AG04450 (cell line): ENCODE results near the gene SLC4A2. TPM values are rescaled to one million over a fixed set of nuclear protein-coding genes. Genes with fewer than 3 reads are reported as not detected.

ENCODE experiments used
- CTCF ChIA-PET: fragments of 300-600, 350-600 bp; formaldehyde crosslinking; extraction: SDS; loops from one replicate; lab custom pipeline; 2022; ENCODE audit warnings: antibody characterized with exemption, inconsistent platforms; lab: Charles Lee
- POLR2A ChIA-PET: fragments of 350-600 bp; formaldehyde crosslinking; extraction: SDS; loops from one replicate; lab custom pipeline; 2021; ENCODE audit warnings: antibody characterized with exemption, inconsistent platforms; lab: Yijun Ruan, JAX
- DNase-seq: peaks from one replicate; pipeline ENCODE4 v3.0.0-alpha.2; 2011; ENCODE audit warnings: low read depth, low spot score
- H3K27ac ChIP-seq: one replicate; pipeline ENCODE4 v1.5.1; 2012; ENCODE audit warnings: low read depth, low read length, control low read depth
- H3K27me3 ChIP-seq: one replicate; pipeline ENCODE4 v1.6.0; 2012; ENCODE audit warnings: low read length; ENCODE audit not compliant: control insufficient read depth, insufficient read depth
- H3K4me3 ChIP-seq: 2 replicates; pipeline ENCODE4 v1.5.1; 2011; ENCODE audit warnings: mild to moderate bottlenecking, low read depth, low read length, control low read depth
- H3K9me3 ChIP-seq: 2 replicates; pipeline ENCODE4 v1.5.1; 2012; ENCODE audit warnings: low read length; ENCODE audit not compliant: control insufficient read depth, insufficient read depth
- CTCF ChIP-seq: IDR thresholded peaks from 2 replicates; pipeline ENCODE4 v1.5.1; 2011; ENCODE audit warnings: low read depth, low read length, control low read depth, inconsistent platforms
- polyA plus RNA-seq: library from polyadenylated mRNA; depleted of rRNA; stranded (reverse); fragments of >200 nt; gene quantifications from 2 replicates; pipeline ENCODE4 v1.2.3, GENCODE V29; 2011

Gene SLC4A2
- polyA plus RNA-seq, 1 experiment: 40.5 TPM

GRCh38 chr7:151014950-151015349, 44.4 kb upstream of the SLC4A2 start:
- Histone ChIP-seq H3K9me3 (peaks cover 4% of the 10 kb centered on the region; the same call in 1 of the 2 replicates), H3K27ac (no peak overlapping the region), H3K27me3 (peaks cover 32% of the 10 kb centered on the region), H3K4me3 (no peak overlapping the region)
- POLR2A ChIA-PET: interaction anchor here (0.6 kb wide), 1 partner anchor 1273 kb away, joined by 3 read pairs; no protein-coding TSS in a partner anchor
- DNase-seq: no peak
- TF ChIP-seq CTCF: no peak
- CTCF ChIA-PET: interaction anchor here (1.0 kb wide), 1 partner anchor 93 kb away, joined by 3 read pairs; no protein-coding TSS in a partner anchor

- CTCF ChIA-PET: interaction anchor here (0.6 to 4.0 kb wide), 2 partner anchors 117 to 164 kb away, joined by 3 to 18 read pairs; no protein-coding TSS in a partner anchor
- H3K4me3 ChIP-seq: no peak overlapping the region
- DNase-seq: no peak
Observed at GRCh38 chr7:151015967-151016366, 43.4 kb upstream of the SLC4A2 start.

GRCh38 chr7:151016505-151016904, 42.9 kb upstream of the SLC4A2 start:
- TF ChIP-seq CTCF: no peak
- H3K4me3 ChIP-seq: no peak overlapping the region
- H3K27me3 ChIP-seq: peaks cover 46% of the 10 kb centered on the region
- H3K9me3 ChIP-seq: peaks cover 4% of the 10 kb centered on the region; the same call in 1 of the 2 replicates
- CTCF ChIA-PET: interaction anchor here (0.6 to 4.0 kb wide), 5 partner anchors 13 to 165 kb away, joined by 3 to 32 read pairs (median 5); no protein-coding TSS in a partner anchor
- H3K27ac ChIP-seq: no peak overlapping the region
- no peak for DNase-seq
- POLR2A ChIA-PET: no interaction called here

More at GRCh38 chr7:151015967-151016366, 43.4 kb upstream of the SLC4A2 start:
- POLR2A ChIA-PET: no interaction called here
- H3K27me3 ChIP-seq: peaks cover 41% of the 10 kb centered on the region
- no peak for TF ChIP-seq CTCF
- H3K27ac ChIP-seq: no peak overlapping the region
- H3K9me3 ChIP-seq: peaks cover 4% of the 10 kb centered on the region; the same call in 1 of the 2 replicates

GRCh38 chr7:151016942-151017341, 42.4 kb upstream of the SLC4A2 start:
- no peak for DNase-seq
- Histone ChIP-seq H3K9me3 (peaks cover 4% of the 10 kb centered on the region; the same call in 1 of the 2 replicates), H3K27me3 (peaks cover 48% of the 10 kb centered on the region), H3K27ac (no peak overlapping the region), H3K4me3 (no peak overlapping the region)
- ChIA-PET CTCF (interaction anchor here (0.6 to 4.0 kb wide), 5 partner anchors 12 to 118 kb away, joined by 3 to 32 read pairs (median 5); no protein-coding TSS in a partner anchor), POLR2A (no interaction called here)
- no peak for TF ChIP-seq CTCF

GRCh38 chr7:151017370-151017952, 41.9 kb upstream of the SLC4A2 start:
- no peak overlapping the region for H3K4me3 ChIP-seq
- CTCF ChIA-PET: interaction anchor here (0.7 to 4.0 kb wide), 19 partner anchors 7 to 274 kb away, joined by 3 to 32 read pairs (median 5); no protein-coding TSS in a partner anchor
- POLR2A ChIA-PET: interaction anchor here (1.3 kb wide), 1 partner anchor 11 kb away, joined by 4 read pairs; the partner anchor contains the start of gene ABCB8

More at GRCh38 chr7:151017370-151017952, 41.9 kb upstream of the SLC4A2 start:
- TF ChIP-seq CTCF: no peak
- no peak for DNase-seq
- Histone ChIP-seq H3K27me3 (peaks cover 50% of the 10 kb centered on the region), H3K27ac (no peak overlapping the region), H3K9me3 (peaks cover 4% of the 10 kb centered on the region; the same call in 1 of the 2 replicates)
